IPS DF 6.9 (cell line): Measurements from ENCODE around the gene CFAP65.
A peak's percentile ranks its signal among the peaks of the same experiment; 100 is the strongest.

Experiments used
- DNase-seq: peaks from one replicate; pipeline ENCODE4 v3.0.0-alpha.2; 2013; ENCODE audit warnings: low read depth, low spot score
- H3K27ac ChIP-seq: one replicate; pipeline ENCODE4 v1.5.1; 2013; ENCODE audit warnings: low read length, control low read depth
- H3K27me3 ChIP-seq: 2 replicates; pipeline ENCODE4 v1.6.1; 2013; ENCODE audit warnings: mild to moderate bottlenecking, low read length; ENCODE audit not compliant: control insufficient read depth, insufficient read depth
- H3K36me3 ChIP-seq: 2 replicates; pipeline ENCODE4 v1.6.1; 2013; ENCODE audit warnings: low read length; ENCODE audit not compliant: control insufficient read depth, insufficient read depth
- H3K4me1 ChIP-seq: 2 replicates; pipeline ENCODE4 v1.6.1; 2013; ENCODE audit warnings: low read length; ENCODE audit not compliant: control insufficient read depth, insufficient read depth
- H3K4me3 ChIP-seq: 2 replicates; pipeline ENCODE4 v1.5.1; 2013; ENCODE audit warnings: mild to moderate bottlenecking, low read length
- H3K9me3 ChIP-seq: 2 replicates; pipeline ENCODE4 v1.6.1; 2013; ENCODE audit warnings: low read length, inconsistent platforms; ENCODE audit not compliant: control insufficient read depth, insufficient read depth
- WGBS: extraction: QIAGEN DNeasy Blood & Tissue Kit; methylation state at CpG from one replicate; pipeline ENCODE4 v1.1.7; 2013; ENCODE audit warnings: mixed read lengths, missing lambda C conversion rate; ENCODE audit not compliant: insufficient read length, insufficient coverage; 5-methylcytosine and 5-hydroxymethylcytosine counted together

The CFAP65 gene

GRCh38 chr2:218997731-218998130, 43.6 kb downstream of the CFAP65 start:
- peaks cover 11% of the 10 kb centered on the region for H3K4me1 ChIP-seq
- no peak overlapping the region for H3K27ac ChIP-seq
- H3K4me3 ChIP-seq, result no peak overlapping the region
- H3K27me3 ChIP-seq, result peaks cover 93% of the 10 kb centered on the region
- H3K9me3 ChIP-seq, result no peaks in the 10 kb centered on the region
- no peaks in the 10 kb centered on the region for H3K36me3 ChIP-seq
- WGBS, result no CpG with 5 or more reads among the region's 2 CpGs
- no peak for DNase-seq

- Histone ChIP-seq H3K4me1 (peaks cover 9% of the 10 kb centered on the region), H3K4me3 (no peak overlapping the region), H3K27me3 (peaks cover 97% of the 10 kb centered on the region), H3K9me3 (no peaks in the 10 kb centered on the region), H3K27ac (no peak overlapping the region), H3K36me3 (no peaks in the 10 kb centered on the region)
- no CpG with 5 or more reads among the region's 4 CpGs for WGBS
- DNase-seq, result no peak
Observed at GRCh38 chr2:218996937-218997336, 44.4 kb downstream of the CFAP65 start.

- Histone ChIP-seq H3K27me3 (peaks cover 97% of the 10 kb centered on the region), H3K9me3 (no peaks in the 10 kb centered on the region), H3K27ac (no peak overlapping the region), H3K4me1 (peaks cover 9% of the 10 kb centered on the region), H3K4me3 (peak overlapping the region; percentile 16; the same call in 1 of the 2 replicates), H3K36me3 (no peaks in the 10 kb centered on the region)
- WGBS, result no CpG with 5 or more reads among the region's 43 CpGs
- DNase-seq, result no peak
Observed at GRCh38 chr2:218995972-218996711, 45.2 kb downstream of the CFAP65 start.

- Histone ChIP-seq H3K27me3 (peaks cover 97% of the 10 kb centered on the region), H3K36me3 (no peaks in the 10 kb centered on the region), H3K4me3 (no peak overlapping the region), H3K27ac (no peak overlapping the region), H3K9me3 (no peaks in the 10 kb centered on the region), H3K4me1 (peaks cover 9% of the 10 kb centered on the region)
- no peak for DNase-seq
- no CpG with 5 or more reads among the region's 8 CpGs for WGBS
Observed at GRCh38 chr2:218995561-218995960, 45.8 kb downstream of the CFAP65 start.

- H3K9me3 ChIP-seq, result no peaks in the 10 kb centered on the region
- H3K4me1 ChIP-seq, result peaks cover 4% of the 10 kb centered on the region
- no peaks in the 10 kb centered on the region for H3K36me3 ChIP-seq
- no peak within 1 kb of the TSS for H3K4me3 ChIP-seq
- WGBS, result no CpG with 5 or more reads among the region's 88 CpGs
- H3K27me3 ChIP-seq, result peaks cover 98% of the 10 kb centered on the region
- H3K27ac ChIP-seq, result no peak within 1 kb of the TSS
- DNase-seq, result no peak
Observed at GRCh38 chr2:218993345-218994315, 47.7 kb downstream of the CFAP65 start, which contains the start of gene CRYBA2. Gene CRYBA2, minus strand, starts transcription at chr2:218993422. Its CDS starts 246 bp downstream, at chr2:218993176.

- Histone ChIP-seq H3K27ac (no peak overlapping the region), H3K4me1 (peaks cover 4% of the 10 kb centered on the region), H3K27me3 (peaks cover 98% of the 10 kb centered on the region), H3K4me3 (no peak overlapping the region), H3K9me3 (no peaks in the 10 kb centered on the region), H3K36me3 (no peaks in the 10 kb centered on the region)
- no CpG with 5 or more reads among the region's 44 CpGs for WGBS
- no peak for DNase-seq
Observed at GRCh38 chr2:218992703-218993344, 48.5 kb downstream of the CFAP65 start.

- H3K9me3 ChIP-seq, result no peaks in the 10 kb centered on the region
- no peak overlapping the region for H3K4me3 ChIP-seq
- H3K4me1 ChIP-seq, result peaks cover 4% of the 10 kb centered on the region
- DNase-seq, result no peak
- no peaks in the 10 kb centered on the region for H3K36me3 ChIP-seq
- peaks cover 98% of the 10 kb centered on the region for H3K27me3 ChIP-seq
- no CpG with 5 or more reads among the region's 7 CpGs for whole genome bisulfite sequencing
- no peak overlapping the region for H3K27ac ChIP-seq
Observed at GRCh38 chr2:218992196-218992595, 49.1 kb downstream of the CFAP65 start.

GRCh38 chr2:218991674-218992168, 49.6 kb downstream of the CFAP65 start:
- Histone ChIP-seq H3K36me3 (no peaks in the 10 kb centered on the region), H3K27me3 (peaks cover 98% of the 10 kb centered on the region), H3K4me1 (peaks cover 4% of the 10 kb centered on the region), H3K9me3 (no peaks in the 10 kb centered on the region), H3K4me3 (no peak overlapping the region), H3K27ac (no peak overlapping the region)
- DNase-seq, result no peak
- WGBS, result no CpG with 5 or more reads among the region's 13 CpGs

GRCh38 chr2:218990612-218991011, 50.7 kb downstream of the CFAP65 start:
- Histone ChIP-seq H3K4me3 (no peak overlapping the region), H3K9me3 (no peaks in the 10 kb centered on the region), H3K27ac (no peak overlapping the region), H3K36me3 (no peaks in the 10 kb centered on the region), H3K27me3 (peaks cover 99% of the 10 kb centered on the region), H3K4me1 (peaks cover 2% of the 10 kb centered on the region; the same call in 1 of the 2 replicates)
- DNase-seq, result no peak
- no CpG with 5 or more reads among the region's 6 CpGs for WGBS

GRCh38 chr2:218990052-218990451, 51.3 kb downstream of the CFAP65 start:
- WGBS, result no CpG with 5 or more reads among the region's 9 CpGs

More at GRCh38 chr2:218990052-218990451, 51.3 kb downstream of the CFAP65 start:
- Histone ChIP-seq H3K9me3 (no peaks in the 10 kb centered on the region), H3K4me3 (no peak overlapping the region), H3K36me3 (no peaks in the 10 kb centered on the region), H3K27me3 (peaks cover 96% of the 10 kb centered on the region), H3K27ac (no peak overlapping the region), H3K4me1 (peaks cover 2% of the 10 kb centered on the region; the same call in 1 of the 2 replicates)
- DNase-seq, result no peak
